Measurements from ENCODE around the gene PEX11A.
A peak's percentile ranks its signal among the peaks of the same experiment; 100 is the strongest.

The PEX11A gene

GRCh38 chr15:89675606-89676005 lies 14.9 kb downstream of the PEX11A start:
- DNase-seq (ENCODE audit: low spot score) = no peak

GRCh38 chr15:89674526-89674925 lies 16.0 kb downstream of the PEX11A start:
- DNase-seq (ENCODE audit: low spot score) = no peak

GRCh38 chr15:89673165-89673512 lies 17.4 kb downstream of the PEX11A start:
- no peak for DNase-seq (ENCODE audit: low spot score)

GRCh38 chr15:89672221-89673164 lies 18.1 kb downstream of the PEX11A start:
- DNase-seq (ENCODE audit: low spot score) = no peak

GRCh38 chr15:89671687-89672086 lies 18.9 kb downstream of the PEX11A start:
- DNase-seq (ENCODE audit: low spot score) = no peak

- DNase-seq (ENCODE audit: low spot score) = no peak
Observed at GRCh38 chr15:89670971-89671560, 19.5 kb downstream of the PEX11A start.

- DNase-seq (ENCODE audit: low spot score) = no peak
Observed at GRCh38 chr15:89669941-89670340, 20.6 kb downstream of the PEX11A start.

GRCh38 chr15:89669309-89669865 lies 21.2 kb downstream of the PEX11A start:
- no peak for DNase-seq (ENCODE audit: low spot score)

GRCh38 chr15:89668171-89668570 lies 22.4 kb downstream of the PEX11A start:
- no peak for DNase-seq (ENCODE audit: low spot score)

GRCh38 chr15:89667706-89667960 lies 22.9 kb downstream of the PEX11A start:
- DNase-seq (ENCODE audit: low spot score) = no peak

- DNase-seq (ENCODE audit: low spot score) = no peak
Observed at GRCh38 chr15:89666858-89667705, 23.5 kb downstream of the PEX11A start.

- no peak for DNase-seq (ENCODE audit: low spot score)
Observed at GRCh38 chr15:89666184-89666857, 24.2 kb downstream of the PEX11A start.

- DNase-seq (ENCODE audit: low spot score) = no peak
Observed at GRCh38 chr15:89665449-89666181, 24.9 kb downstream of the PEX11A start.

GRCh38 chr15:89664441-89665350 lies 25.9 kb downstream of the PEX11A start:
- DNase-seq (ENCODE audit: low spot score) = no peak

- peak; percentile 88 for DNase-seq (ENCODE audit: low spot score)
Observed at GRCh38 chr15:89662893-89663626, 27.5 kb downstream of the PEX11A start.

- no peak for DNase-seq (ENCODE audit: low spot score)
Observed at GRCh38 chr15:89660556-89660955, 30.0 kb downstream of the PEX11A start.

GRCh38 chr15:89659295-89659694 lies 31.3 kb downstream of the PEX11A start:
- no peak for DNase-seq (ENCODE audit: low spot score)

GRCh38 chr15:89657686-89658200 lies 32.8 kb downstream of the PEX11A start:
- DNase-seq (ENCODE audit: low spot score) = no peak

- DNase-seq (ENCODE audit: low spot score) = no peak
Observed at GRCh38 chr15:89656116-89656815, 34.3 kb downstream of the PEX11A start.

Data from COLO829 (cell line).